HG03066 (cell line): ENCODE data around the gene NLRC5.
"Not testable (repeated sequence)": the region's sequence is repeated elsewhere in the genome, so short reads cannot be mapped to it uniquely, and the experiment has no call there.

Experiments
- ATAC-seq: cut with Tn5 transposase; IDR thresholded peaks from one replicate; pipeline ENCODE4 v1.9.1; 2021; ENCODE audit warnings: low read depth; ENCODE audit not compliant: unreplicated experiment

Gene NLRC5

GRCh38 chr16:57093666-57094564 is 104.6 kb downstream of the NLRC5 start:
- ATAC-seq, result no peak

- ATAC-seq, result no peak
Observed at GRCh38 chr16:57094911-57095310, 105.6 kb downstream of the NLRC5 start.

GRCh38 chr16:57096192-57096591 is 106.8 kb downstream of the NLRC5 start:
- ATAC-seq, result no peak

- no peak for ATAC-seq
Observed at GRCh38 chr16:57096793-57097192, 107.4 kb downstream of the NLRC5 start.

- no peak for ATAC-seq
Observed at GRCh38 chr16:57098188-57098841, 109.0 kb downstream of the NLRC5 start.

- not testable (repeated sequence) for ATAC-seq
Observed at GRCh38 chr16:57099965-57100364, 110.6 kb downstream of the NLRC5 start.

- ATAC-seq, result no peak
Observed at GRCh38 chr16:57100445-57100844, 111.1 kb downstream of the NLRC5 start.

- ATAC-seq, result no peak
Observed at GRCh38 chr16:57102888-57103851, 113.8 kb downstream of the NLRC5 start.

GRCh38 chr16:57104706-57105105 is 115.3 kb downstream of the NLRC5 start:
- ATAC-seq, result no peak

GRCh38 chr16:57105184-57105583 is 115.8 kb downstream of the NLRC5 start:
- no peak for ATAC-seq

GRCh38 chr16:57106767-57107166 is 117.4 kb downstream of the NLRC5 start:
- no peak for ATAC-seq

GRCh38 chr16:57107321-57107922 is 118.1 kb downstream of the NLRC5 start:
- ATAC-seq, result no peak

GRCh38 chr16:57108432-57108831 is 119.1 kb downstream of the NLRC5 start:
- no peak for ATAC-seq

GRCh38 chr16:57109259-57110105 is 120.1 kb downstream of the NLRC5 start:
- ATAC-seq, result not testable (repeated sequence)

GRCh38 chr16:57110937-57111336 is 121.6 kb downstream of the NLRC5 start:
- ATAC-seq, result no peak

- ATAC-seq, result no peak
Observed at GRCh38 chr16:57111420-57111819, 122.1 kb downstream of the NLRC5 start.

- ATAC-seq, result no peak
Observed at GRCh38 chr16:57112403-57113041, 123.2 kb downstream of the NLRC5 start.

GRCh38 chr16:57113042-57113453 is 123.7 kb downstream of the NLRC5 start:
- ATAC-seq, result no peak

GRCh38 chr16:57113664-57114063 is 124.3 kb downstream of the NLRC5 start:
- ATAC-seq, result no peak
